ENCODE results near the gene ZNF117. TPM values are rescaled to one million over a fixed set of nuclear protein-coding genes. Genes with fewer than 3 reads are reported as not detected.

The ZNF117 gene
- total and polyA plus RNA-seq, 2 donors (not counting 3 experiments of a cell fraction or from before 2014, with no cell fraction given) = 5.9 to 12.6 TPM

- intact Hi-C loops (cut with micrococcal nuclease) = loop anchor here (10.0 kb wide), 1 partner anchor 95 kb away; the partner anchor contains the start of gene ZNF273
- Histone ChIP-seq H4K20me1 (replicated peaks; ENCODE audit: control insufficient read depth, extremely low read depth, insufficient read depth, low read length) (no peaks in the 10 kb centered on the region), H3K4me2 (ENCODE audit: insufficient read depth, low read length) (no peak overlapping the region), H3K27me3 (ENCODE audit: control insufficient read depth in 2 of 2, insufficient read depth in 2 of 2, low read length in 2 of 2) (no peaks in the 10 kb centered on the region), H3K4me3 (replicated peaks in 1 of 3; ENCODE audit: insufficient read depth in 1 of 3, low read depth in 1 of 3, low read length in 3 of 3) (no peak overlapping the region), H2AFZ (ENCODE audit: low read depth, low read length) (no peak overlapping the region), H3K4me1 (ENCODE audit: control insufficient read depth, extremely low read depth, insufficient read depth, low read length) (peaks cover 9% of the 10 kb centered on the region), H3K9ac (replicated peaks; ENCODE audit: extremely low read depth, insufficient read depth, low read length) (no peak overlapping the region), H3K9me1 (replicated peaks; ENCODE audit: control insufficient read depth, extremely low read depth, insufficient read depth, low read length) (no peaks in the 10 kb centered on the region), H3K79me2 (ENCODE audit: control insufficient read depth, insufficient read depth, low read length) (peaks cover 23% of the 10 kb centered on the region), H3K36me3 (ENCODE audit: control insufficient read depth in 2 of 2, extremely low read depth in 1 of 2, insufficient read depth in 2 of 2, low read length in 2 of 2) (no peaks in the 10 kb centered on the region), H3K9me3 (replicated peaks; ENCODE audit: control insufficient read depth, insufficient read depth, low read length) (peaks cover 12% of the 10 kb centered on the region), H3K27ac (ENCODE audit: insufficient read depth, low read depth, low read length) (peak overlapping the region; percentile 78)
- DNase-seq (ENCODE audit: low read depth, low spot score) (peak; percentile 82), FAIRE-seq (peak; percentile 67)
- BruUV-seq (replicated peaks) = no TSS peak
- ChIA-PET POLR2A (no interaction called here), CTCF (no interaction called here)
- dilution Hi-C loops (cut with MboI; ENCODE audit: extremely low pct_ligation_motif_present, low sequenced_read_pairs) = no loop called here
- TF ChIP-seq FOS (IDR thresholded peaks at IDR 0.05; ENCODE audit: borderline replicate concordance, insufficient read depth, low read length) (peak; percentile 77), JUN (IDR thresholded peaks at IDR 0.05; ENCODE audit: borderline replicate concordance, insufficient read depth, insufficient read length, low read depth) (peak; percentile 28), MYC (IDR thresholded peaks at IDR 0.05; ENCODE audit: low read depth, low read length) (no peak), EZH2 (IDR thresholded peaks at IDR 0.05; ENCODE audit: borderline replicate concordance, low read depth, low read length, severe bottlenecking) (no peak), POLR2A (IDR thresholded peaks at IDR 0.05; ENCODE audit: low read depth, low read length) (no peak), GATA2 (IDR thresholded peaks at IDR 0.05; ENCODE audit: insufficient read depth, insufficient read length, low read depth, low read length) (peak; percentile 94), POLR2AphosphoS5 (IDR thresholded peaks at IDR 0.05; ENCODE audit: insufficient read depth, low read depth, low read length) (peak; percentile 59)
- TF ChIP-seq, protein P1, sequence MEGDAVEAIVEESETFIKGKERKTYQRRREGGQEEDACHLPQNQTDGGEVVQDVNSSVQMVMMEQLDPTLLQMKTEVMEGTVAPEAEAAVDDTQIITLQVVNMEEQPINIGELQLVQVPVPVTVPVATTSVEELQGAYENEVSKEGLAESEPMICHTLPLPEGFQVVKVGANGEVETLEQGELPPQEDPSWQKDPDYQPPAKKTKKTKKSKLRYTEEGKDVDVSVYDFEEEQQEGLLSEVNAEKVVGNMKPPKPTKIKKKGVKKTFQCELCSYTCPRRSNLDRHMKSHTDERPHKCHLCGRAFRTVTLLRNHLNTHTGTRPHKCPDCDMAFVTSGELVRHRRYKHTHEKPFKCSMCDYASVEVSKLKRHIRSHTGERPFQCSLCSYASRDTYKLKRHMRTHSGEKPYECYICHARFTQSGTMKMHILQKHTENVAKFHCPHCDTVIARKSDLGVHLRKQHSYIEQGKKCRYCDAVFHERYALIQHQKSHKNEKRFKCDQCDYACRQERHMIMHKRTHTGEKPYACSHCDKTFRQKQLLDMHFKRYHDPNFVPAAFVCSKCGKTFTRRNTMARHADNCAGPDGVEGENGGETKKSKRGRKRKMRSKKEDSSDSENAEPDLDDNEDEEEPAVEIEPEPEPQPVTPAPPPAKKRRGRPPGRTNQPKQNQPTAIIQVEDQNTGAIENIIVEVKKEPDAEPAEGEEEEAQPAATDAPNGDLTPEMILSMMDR (IDR thresholded peaks at IDR 0.05; ENCODE audit: extremely low read depth in 1 of 2, insufficient read depth in 1 of 2, low read depth in 1 of 2, low read length in 2 of 2) = no peak
- TF ChIP-seq, protein P2, sequence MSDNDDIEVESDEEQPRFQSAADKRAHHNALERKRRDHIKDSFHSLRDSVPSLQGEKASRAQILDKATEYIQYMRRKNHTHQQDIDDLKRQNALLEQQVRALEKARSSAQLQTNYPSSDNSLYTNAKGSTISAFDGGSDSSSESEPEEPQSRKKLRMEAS (IDR thresholded peaks at IDR 0.05; ENCODE audit: insufficient read depth, insufficient read length) = no peak
These were observed 8.5 kb upstream of the ZNF117 start for GRCh38 chr7:64999165-65000004.
